Measurements from ENCODE around the gene GTF2E1. TPM values are rescaled to one million over a fixed set of nuclear protein-coding genes. Genes with fewer than 3 reads are reported as not detected.

GTF2E1 gene
- total and polyA plus RNA-seq, 2 donors (not counting 1 experiment from before 2014, with no cell fraction given), result 6.0 to 24.7 TPM

DNA sequence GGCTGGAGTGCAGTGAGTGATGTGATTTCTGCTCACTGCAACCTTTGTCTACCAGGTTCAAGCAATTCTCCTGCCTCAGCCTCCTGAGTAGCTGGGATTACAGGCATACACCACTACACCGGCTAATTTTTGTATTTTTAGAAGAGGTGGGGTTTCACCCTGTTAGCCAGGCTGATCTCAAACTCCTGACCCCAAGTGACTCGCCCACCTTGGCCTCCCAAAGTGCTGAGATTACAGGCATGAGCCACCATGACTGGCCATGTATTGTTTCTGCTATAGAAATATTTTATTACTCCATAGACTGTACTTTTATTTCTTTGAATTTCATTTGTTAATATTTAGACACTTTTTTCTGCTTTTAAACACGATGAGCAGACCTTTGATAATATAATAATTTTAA, 60.4 kb downstream of the GTF2E1 start:
- Histone ChIP-seq H4K20me1 (ENCODE audit: control insufficient read depth, insufficient read depth, low read length, poor library complexity, severe bottlenecking) (no peaks in the 10 kb centered on the region), H3K27me3 (replicated peaks in 1 of 4; ENCODE audit: control extremely low read depth in 1 of 4, control insufficient read depth in 3 of 4, insufficient read depth in 4 of 4, low read length in 3 of 4) (no peaks in the 10 kb centered on the region), H3K4me1 (ENCODE audit: control insufficient read depth in 2 of 2, insufficient read depth in 2 of 2, low read length in 2 of 2) (no peaks in the 10 kb centered on the region), H3K4me2 (replicated peaks; ENCODE audit: low read depth, low read length, poor library complexity, severe bottlenecking) (no peak overlapping the region), H3K27ac (ENCODE audit: low read length in 2 of 2) (no peak overlapping the region), H3K4me3 (ENCODE audit: control extremely low read depth in 1 of 5, extremely low read depth in 1 of 5, insufficient read depth in 1 of 5, low read depth in 2 of 5, low read length in 4 of 5) (no peak overlapping the region), H3K9ac (ENCODE audit: low read length) (no peak overlapping the region), H3K9me3 (ENCODE audit: control extremely low read depth in 1 of 3, control insufficient read depth in 2 of 3, insufficient read depth in 1 of 3, low read length in 2 of 3) (no peaks in the 10 kb centered on the region), H2AFZ (ENCODE audit: insufficient read depth, low read depth, low read length, poor library complexity, severe bottlenecking) (no peak overlapping the region), H3K36me3 (replicated peaks in 1 of 2; ENCODE audit: control extremely low read depth in 1 of 2, control insufficient read depth in 1 of 2, extremely low read depth in 1 of 2, insufficient read depth in 2 of 2, low read length in 1 of 2) (no peaks in the 10 kb centered on the region), H3K79me2 (ENCODE audit: control insufficient read depth, insufficient read depth, low read length) (no peaks in the 10 kb centered on the region)
- TF ChIP-seq EZH2 (IDR thresholded peaks at IDR 0.05; ENCODE audit: borderline replicate concordance, insufficient read depth, low read depth, low read length, poor library complexity, severe bottlenecking), result no peak
- TF ChIP-seq CTCF (IDR thresholded peaks at IDR 0.05), result no peak
- WGBS (ENCODE audit: insufficient coverage), result no CpG with 5 or more reads among the region's 3 CpGs
- Mint-ChIP-seq H3K9me3 (ENCODE audit: insufficient read depth) (no peaks in the 10 kb centered on the region), H3K4me1 (no peaks in the 10 kb centered on the region), H3K27me3 (peaks cover 6% of the 10 kb centered on the region), H3K27ac (no peak overlapping the region), H3K4me3 (no peak overlapping the region)
- intact Hi-C loops (cut with micrococcal nuclease), result no loop called here
- ChIA-PET CTCF (no interaction called here), POLR2A (no interaction called here)
- DNase-seq (no peak), ATAC-seq (ENCODE audit: low read depth) (no peak)

- Histone ChIP-seq H3K4me2 (replicated peaks; ENCODE audit: low read depth, low read length, poor library complexity, severe bottlenecking) (no peak overlapping the region), H3K4me1 (ENCODE audit: control insufficient read depth in 2 of 2, insufficient read depth in 2 of 2, low read length in 2 of 2) (no peaks in the 10 kb centered on the region), H3K9ac (ENCODE audit: low read length) (no peak overlapping the region), H3K79me2 (ENCODE audit: control insufficient read depth, insufficient read depth, low read length) (no peaks in the 10 kb centered on the region), H3K9me3 (ENCODE audit: control extremely low read depth in 1 of 3, control insufficient read depth in 2 of 3, insufficient read depth in 1 of 3, low read length in 2 of 3) (no peaks in the 10 kb centered on the region), H3K36me3 (replicated peaks in 1 of 2; ENCODE audit: control extremely low read depth in 1 of 2, control insufficient read depth in 1 of 2, extremely low read depth in 1 of 2, insufficient read depth in 2 of 2, low read length in 1 of 2) (no peaks in the 10 kb centered on the region), H4K20me1 (ENCODE audit: control insufficient read depth, insufficient read depth, low read length, poor library complexity, severe bottlenecking) (no peaks in the 10 kb centered on the region), H3K27ac (ENCODE audit: low read length in 2 of 2) (no peak overlapping the region), H2AFZ (ENCODE audit: insufficient read depth, low read depth, low read length, poor library complexity, severe bottlenecking) (no peak overlapping the region), H3K4me3 (ENCODE audit: control extremely low read depth in 1 of 5, extremely low read depth in 1 of 5, insufficient read depth in 1 of 5, low read depth in 2 of 5, low read length in 4 of 5) (no peak overlapping the region), H3K27me3 (replicated peaks in 1 of 4; ENCODE audit: control extremely low read depth in 1 of 4, control insufficient read depth in 3 of 4, insufficient read depth in 4 of 4, low read length in 3 of 4) (peaks cover 0 to 6% (median 0%) of the 10 kb centered on the region in 4 experiments)
- Mint-ChIP-seq H3K27me3 (peaks cover 36% of the 10 kb centered on the region), H3K4me1 (no peaks in the 10 kb centered on the region), H3K9me3 (ENCODE audit: insufficient read depth) (no peaks in the 10 kb centered on the region), H3K27ac (no peak overlapping the region), H3K4me3 (no peak overlapping the region)
- ATAC-seq (ENCODE audit: low read depth) (no peak), DNase-seq (no peak)
- no peak for TF ChIP-seq EZH2 (IDR thresholded peaks at IDR 0.05; ENCODE audit: borderline replicate concordance, insufficient read depth, low read depth, low read length, poor library complexity, severe bottlenecking)
- CTCF ChIA-PET, result no interaction called here
- intact Hi-C loops (cut with micrococcal nuclease), result no loop called here
- 80% methylated on average over 3 of the region's 4 CpGs for WGBS (ENCODE audit: insufficient coverage)
- POLR2A ChIA-PET, result no interaction called here
Measured at GRCh38 chr3:120816728-120817127, 74.2 kb downstream of the GTF2E1 start.

Data from B cell (primary cell).